ENCODE measurements around the gene DIPK2A. TPM values are rescaled to one million over a fixed set of nuclear protein-coding genes. Genes with fewer than 3 reads are reported as not detected.

Gene DIPK2A, protein sequence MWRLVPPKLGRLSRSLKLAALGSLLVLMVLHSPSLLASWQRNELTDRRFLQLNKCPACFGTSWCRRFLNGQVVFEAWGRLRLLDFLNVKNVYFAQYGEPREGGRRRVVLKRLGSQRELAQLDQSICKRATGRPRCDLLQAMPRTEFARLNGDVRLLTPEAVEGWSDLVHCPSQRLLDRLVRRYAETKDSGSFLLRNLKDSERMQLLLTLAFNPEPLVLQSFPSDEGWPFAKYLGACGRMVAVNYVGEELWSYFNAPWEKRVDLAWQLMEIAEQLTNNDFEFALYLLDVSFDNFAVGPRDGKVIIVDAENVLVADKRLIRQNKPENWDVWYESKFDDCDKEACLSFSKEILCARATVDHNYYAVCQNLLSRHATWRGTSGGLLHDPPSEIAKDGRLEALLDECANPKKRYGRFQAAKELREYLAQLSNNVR
- 14.4 TPM for polyA plus RNA-seq (2013)

DNA sequence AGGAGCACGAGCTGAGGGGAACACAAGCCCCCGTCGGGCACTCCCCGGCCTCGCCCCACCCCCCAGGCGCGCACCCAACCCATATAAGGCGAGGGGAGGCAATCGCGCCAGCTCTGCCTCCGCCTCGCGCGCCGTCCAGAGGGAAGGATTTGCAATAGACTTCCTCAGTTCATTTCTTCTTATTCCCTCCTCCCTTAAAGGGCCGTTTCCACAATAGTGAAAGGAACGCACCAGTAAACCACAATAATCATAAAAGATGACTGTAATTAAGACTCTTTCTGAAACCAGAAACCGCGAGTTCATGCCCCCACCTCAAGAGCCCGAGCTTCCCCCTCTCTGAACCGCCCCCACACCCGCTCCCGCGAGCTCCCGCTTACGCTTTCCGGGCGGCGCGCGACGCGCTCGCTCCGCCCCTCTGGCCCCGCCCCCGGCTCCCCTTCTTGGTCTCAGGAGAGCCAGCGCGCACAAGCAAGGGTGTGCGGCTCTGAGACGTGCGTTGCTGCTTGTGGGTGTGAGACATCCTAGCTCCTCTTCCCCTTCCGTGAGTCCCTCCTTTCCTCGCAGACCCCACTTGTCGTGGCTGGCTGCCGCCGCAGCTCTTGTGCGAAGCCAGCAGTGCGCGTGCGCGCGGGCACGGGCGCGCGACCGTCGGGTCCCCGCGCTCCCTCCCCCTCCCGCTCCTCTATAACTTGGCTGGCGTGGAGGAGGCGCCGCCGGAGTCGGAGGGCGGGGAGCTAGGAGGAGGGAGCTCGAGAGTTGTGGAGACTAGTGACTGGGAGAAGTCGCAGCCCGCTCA, at the start of gene DIPK2A:
DIPK2A (plus strand) TSS at position 465 of the 796 bp plus-strand sequence. CDS start 510 bp downstream, outside the sequence.
- ChIA-PET POLR2A (interaction anchor here (0.6 to 1.1 kb wide), 4 partner anchors 14 to 1811 kb away, joined by 3 to 4 read pairs (median 4); no protein-coding TSS in a partner anchor), CTCF (interaction anchor here (1.0 to 2.1 kb wide), 10 partner anchors 12 to 78 kb away, joined by 3 to 10 read pairs (median 4); no protein-coding TSS in a partner anchor)
- peak; percentile 96 to 99 (median 98) for DNase-seq
- peaks cover 31 to 45% (median 32%) of the 10 kb centered on the region in 4 experiments for H3K4me1 ChIP-seq (ENCODE audit: control extremely low read depth in 1 of 4, control insufficient read depth in 4 of 4, insufficient read depth in 4 of 4, low read length in 3 of 4)
- H3K4me3 ChIP-seq (ENCODE audit: control insufficient read depth in 1 of 7, extremely low read depth in 1 of 7, insufficient read depth in 4 of 7, low read depth in 2 of 7, low read length in 6 of 7), result peak within 1 kb of the TSS; percentile 73 to 98 (median 95)
- H3K27me3 ChIP-seq (replicated peaks in 2 of 5; ENCODE audit: control insufficient read depth in 4 of 5, insufficient read depth in 5 of 5, low read length in 4 of 5), result no peaks in the 10 kb centered on the region
- no peaks in the 10 kb centered on the region for H3K9me3 ChIP-seq (ENCODE audit: control extremely low read depth in 1 of 5, control insufficient read depth in 4 of 5, insufficient read depth in 2 of 5, low read depth in 1 of 5, low read length in 4 of 5)
- H3K36me3 ChIP-seq (ENCODE audit: control insufficient read depth in 4 of 4, insufficient read depth in 4 of 4, low read length in 3 of 4), result no peaks in the 10 kb centered on the region
- H3K27ac ChIP-seq (ENCODE audit: insufficient read depth in 1 of 2, low read depth in 1 of 2, low read length in 2 of 2, poor library complexity in 1 of 2, severe bottlenecking in 2 of 2), result peak within 1 kb of the TSS; percentile 80 to 94
- WGBS (ENCODE audit: insufficient coverage), result 0% methylated on average over 16 of the region's 71 CpGs

DNA sequence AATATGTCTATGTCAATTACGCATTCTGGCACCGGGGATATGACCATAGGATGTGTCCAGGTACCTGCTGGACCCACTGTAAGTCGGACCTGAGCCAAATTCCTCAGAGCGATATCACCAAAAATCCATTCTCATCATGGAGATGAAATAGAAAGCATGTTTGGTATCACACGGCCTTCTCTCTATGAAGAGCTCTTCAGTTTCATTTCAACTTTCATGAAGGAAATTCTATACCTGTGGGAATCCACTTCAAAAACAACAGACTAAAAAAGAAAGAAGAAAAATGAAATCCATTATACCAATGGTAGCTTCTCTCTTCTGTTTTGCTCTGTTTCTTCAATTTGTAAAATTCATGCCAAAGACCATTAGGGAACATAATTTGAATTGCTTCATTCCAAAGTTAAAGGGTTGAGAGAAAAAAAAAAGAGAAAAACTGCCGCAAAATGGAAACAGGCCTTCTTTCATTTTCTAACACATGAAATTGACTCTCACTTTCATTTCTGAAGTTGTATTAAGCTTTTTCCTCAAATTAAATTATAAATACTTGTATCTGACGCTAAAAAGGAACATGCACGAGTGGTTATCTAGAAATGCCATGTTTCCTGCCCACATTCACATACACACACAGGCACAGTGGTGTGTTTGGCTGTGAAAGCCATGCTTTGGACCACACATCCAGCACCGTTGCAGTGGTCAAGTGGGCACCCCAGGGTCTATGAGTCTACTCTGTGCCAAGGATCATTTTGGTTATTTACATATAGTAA, 46.9 kb upstream of the DIPK2A start:
- POLR2A ChIA-PET, result interaction anchor here (0.8 kb wide), 1 partner anchor 47 kb away, joined by 3 read pairs; the partner anchor contains the start of gene DIPK2A
- CTCF ChIA-PET, result interaction anchor here (1.0 to 3.1 kb wide), 6 partner anchors 7 to 47 kb away, joined by 3 to 9 read pairs (median 3); partner anchors contain the start of gene DIPK2A
- no peaks in the 10 kb centered on the region for H3K27me3 ChIP-seq (replicated peaks in 2 of 5; ENCODE audit: control insufficient read depth in 4 of 5, insufficient read depth in 5 of 5, low read length in 4 of 5)
- DNase-seq, result peak; percentile 49 to 87 (median 75)
- no peaks in the 10 kb centered on the region for H3K36me3 ChIP-seq (ENCODE audit: control insufficient read depth in 4 of 4, insufficient read depth in 4 of 4, low read length in 3 of 4)
- H3K27ac ChIP-seq (ENCODE audit: insufficient read depth in 1 of 2, low read depth in 1 of 2, low read length in 2 of 2, poor library complexity in 1 of 2, severe bottlenecking in 2 of 2), result peak overlapping the region in 1 of 2 experiments; percentile 54
- no peaks in the 10 kb centered on the region for H3K9me3 ChIP-seq (ENCODE audit: control extremely low read depth in 1 of 5, control insufficient read depth in 4 of 5, insufficient read depth in 2 of 5, low read depth in 1 of 5, low read length in 4 of 5)
- H3K4me3 ChIP-seq (ENCODE audit: control insufficient read depth in 1 of 7, extremely low read depth in 1 of 7, insufficient read depth in 4 of 7, low read depth in 2 of 7, low read length in 6 of 7), result peak overlapping the region in 3 of 7 experiments; percentile 21 to 40 (median 28)
- peaks cover 0 to 30% (median 10%) of the 10 kb centered on the region in 4 experiments for H3K4me1 ChIP-seq (ENCODE audit: control extremely low read depth in 1 of 4, control insufficient read depth in 4 of 4, insufficient read depth in 4 of 4, low read length in 3 of 4)
- 80% methylated on average over 5 of the region's 9 CpGs for WGBS (ENCODE audit: insufficient coverage)

DNA sequence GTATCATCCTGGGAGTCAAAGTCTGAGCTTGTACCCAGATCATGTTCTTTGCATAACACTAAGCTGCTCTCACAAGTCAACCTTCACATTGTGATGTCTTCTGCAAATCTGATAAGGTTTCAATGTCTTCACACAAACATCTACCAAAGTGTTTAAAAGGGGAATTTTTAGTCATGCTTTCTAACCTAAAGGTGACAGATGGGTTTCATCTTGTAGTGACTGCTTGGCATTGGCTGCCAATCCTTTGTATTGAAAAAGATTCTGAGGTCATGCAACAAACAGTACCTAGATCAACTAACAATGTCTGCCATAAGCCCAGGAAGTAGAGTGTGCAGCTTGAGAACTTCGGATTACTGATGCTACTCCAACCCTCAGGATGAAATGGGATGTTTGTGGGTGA, 43.6 kb upstream of the DIPK2A start:
- Histone ChIP-seq H3K4me3 (ENCODE audit: control insufficient read depth in 1 of 7, extremely low read depth in 1 of 7, insufficient read depth in 4 of 7, low read depth in 2 of 7, low read length in 6 of 7) (no peak overlapping the region), H3K9me3 (ENCODE audit: control extremely low read depth in 1 of 5, control insufficient read depth in 4 of 5, insufficient read depth in 2 of 5, low read depth in 1 of 5, low read length in 4 of 5) (no peaks in the 10 kb centered on the region), H3K36me3 (ENCODE audit: control insufficient read depth in 4 of 4, insufficient read depth in 4 of 4, low read length in 3 of 4) (no peaks in the 10 kb centered on the region), H3K4me1 (ENCODE audit: control extremely low read depth in 1 of 4, control insufficient read depth in 4 of 4, insufficient read depth in 4 of 4, low read length in 3 of 4) (peaks cover 0 to 21% (median 4%) of the 10 kb centered on the region in 4 experiments), H3K27ac (ENCODE audit: insufficient read depth in 1 of 2, low read depth in 1 of 2, low read length in 2 of 2, poor library complexity in 1 of 2, severe bottlenecking in 2 of 2) (no peak overlapping the region), H3K27me3 (replicated peaks in 2 of 5; ENCODE audit: control insufficient read depth in 4 of 5, insufficient read depth in 5 of 5, low read length in 4 of 5) (no peaks in the 10 kb centered on the region)
- no peak for DNase-seq
- POLR2A ChIA-PET, result no interaction called here
- CTCF ChIA-PET, result interaction anchor here (1.7 to 1.8 kb wide), 2 partner anchors 25 to 32 kb away, joined by 6 to 9 read pairs; no protein-coding TSS in a partner anchor
- WGBS (ENCODE audit: insufficient coverage), result 100% methylated on average over 1 of the region's 1 CpG

DNA sequence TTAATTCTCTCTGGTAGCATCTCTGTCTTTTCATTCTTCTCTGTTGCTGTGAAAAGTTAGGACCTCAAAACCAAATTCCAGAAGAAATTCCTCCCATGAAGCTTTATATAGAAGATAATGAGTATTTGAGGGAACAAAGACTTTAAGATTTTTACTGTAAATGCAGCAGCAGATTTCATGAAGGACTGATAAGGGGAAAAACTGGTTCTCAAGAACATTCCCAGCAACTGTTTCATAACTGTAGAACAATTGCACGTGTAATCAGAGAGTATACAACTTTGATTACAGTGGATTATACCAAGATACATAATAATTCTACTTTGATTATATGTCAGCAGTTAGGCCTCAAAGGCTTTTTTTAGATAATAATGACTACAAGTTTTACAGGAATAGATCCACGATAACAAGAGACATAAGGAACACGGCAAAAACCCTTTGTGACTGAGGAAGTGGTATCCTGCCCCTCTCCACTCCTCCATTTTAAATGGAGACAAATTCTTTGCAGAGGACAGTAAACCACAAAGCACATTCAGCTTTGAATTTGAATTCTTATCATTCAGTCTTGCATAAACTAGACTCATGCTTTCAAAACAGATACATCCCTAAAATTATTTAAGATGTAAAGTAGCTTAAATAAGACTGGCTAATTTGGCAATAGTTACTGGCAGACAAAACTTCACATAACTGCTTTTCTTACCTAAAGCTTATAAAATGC, 42.9 kb upstream of the DIPK2A start:
- peaks cover 0 to 21% (median 4%) of the 10 kb centered on the region in 4 experiments for H3K4me1 ChIP-seq (ENCODE audit: control extremely low read depth in 1 of 4, control insufficient read depth in 4 of 4, insufficient read depth in 4 of 4, low read length in 3 of 4)
- H3K27me3 ChIP-seq (replicated peaks in 2 of 5; ENCODE audit: control insufficient read depth in 4 of 5, insufficient read depth in 5 of 5, low read length in 4 of 5), result no peaks in the 10 kb centered on the region
- no peak overlapping the region for H3K27ac ChIP-seq (ENCODE audit: insufficient read depth in 1 of 2, low read depth in 1 of 2, low read length in 2 of 2, poor library complexity in 1 of 2, severe bottlenecking in 2 of 2)
- 100% methylated on average over 1 of the region's 3 CpGs for WGBS (ENCODE audit: insufficient coverage)
- H3K4me3 ChIP-seq (ENCODE audit: control insufficient read depth in 1 of 7, extremely low read depth in 1 of 7, insufficient read depth in 4 of 7, low read depth in 2 of 7, low read length in 6 of 7), result no peak overlapping the region
- ChIA-PET POLR2A (no interaction called here), CTCF (interaction anchor here (1.1 kb wide), 1 partner anchor 23 kb away, joined by 3 read pairs; no protein-coding TSS in a partner anchor)
- no peaks in the 10 kb centered on the region for H3K36me3 ChIP-seq (ENCODE audit: control insufficient read depth in 4 of 4, insufficient read depth in 4 of 4, low read length in 3 of 4)
- H3K9me3 ChIP-seq (ENCODE audit: control extremely low read depth in 1 of 5, control insufficient read depth in 4 of 5, insufficient read depth in 2 of 5, low read depth in 1 of 5, low read length in 4 of 5), result no peaks in the 10 kb centered on the region
- DNase-seq, result no peak

DNA sequence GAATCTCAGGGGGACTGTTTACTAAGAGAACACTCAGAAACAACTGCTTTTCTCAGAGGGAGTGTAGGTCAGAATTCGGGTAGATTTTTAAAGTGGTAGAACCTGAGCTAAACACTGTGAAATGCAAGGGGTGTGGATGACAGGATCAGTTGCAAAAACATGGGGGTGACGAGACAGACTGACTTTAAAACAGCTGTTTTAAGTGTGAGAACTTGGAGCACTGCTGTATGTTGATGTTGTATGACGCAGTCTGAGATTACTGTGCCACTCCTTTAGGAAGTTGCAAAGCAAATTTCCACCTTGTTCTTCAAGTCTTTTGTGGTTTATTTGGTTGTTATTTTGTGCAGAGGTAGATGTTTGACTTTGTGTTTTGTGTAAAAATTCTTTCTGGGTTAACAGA, 36.8 kb upstream of the DIPK2A start:
- no peak overlapping the region for H3K4me3 ChIP-seq (ENCODE audit: control insufficient read depth in 1 of 7, extremely low read depth in 1 of 7, insufficient read depth in 4 of 7, low read depth in 2 of 7, low read length in 6 of 7)
- peaks cover 0 to 2% (median 0%) of the 10 kb centered on the region in 5 experiments for H3K9me3 ChIP-seq (ENCODE audit: control extremely low read depth in 1 of 5, control insufficient read depth in 4 of 5, insufficient read depth in 2 of 5, low read depth in 1 of 5, low read length in 4 of 5)
- no peaks in the 10 kb centered on the region for H3K27me3 ChIP-seq (replicated peaks in 2 of 5; ENCODE audit: control insufficient read depth in 4 of 5, insufficient read depth in 5 of 5, low read length in 4 of 5)
- 100% methylated on average over 2 of the region's 3 CpGs for WGBS (ENCODE audit: insufficient coverage)
- POLR2A ChIA-PET, result no interaction called here
- no peak for DNase-seq
- H3K4me1 ChIP-seq (ENCODE audit: control extremely low read depth in 1 of 4, control insufficient read depth in 4 of 4, insufficient read depth in 4 of 4, low read length in 3 of 4), result no peaks in the 10 kb centered on the region
- no peaks in the 10 kb centered on the region for H3K36me3 ChIP-seq (ENCODE audit: control insufficient read depth in 4 of 4, insufficient read depth in 4 of 4, low read length in 3 of 4)
- CTCF ChIA-PET, result interaction anchor here (1.3 kb wide), 2 partner anchors 8 to 23 kb away, joined by 3 to 4 read pairs; no protein-coding TSS in a partner anchor
- no peak overlapping the region for H3K27ac ChIP-seq (ENCODE audit: insufficient read depth in 1 of 2, low read depth in 1 of 2, low read length in 2 of 2, poor library complexity in 1 of 2, severe bottlenecking in 2 of 2)

DNA sequence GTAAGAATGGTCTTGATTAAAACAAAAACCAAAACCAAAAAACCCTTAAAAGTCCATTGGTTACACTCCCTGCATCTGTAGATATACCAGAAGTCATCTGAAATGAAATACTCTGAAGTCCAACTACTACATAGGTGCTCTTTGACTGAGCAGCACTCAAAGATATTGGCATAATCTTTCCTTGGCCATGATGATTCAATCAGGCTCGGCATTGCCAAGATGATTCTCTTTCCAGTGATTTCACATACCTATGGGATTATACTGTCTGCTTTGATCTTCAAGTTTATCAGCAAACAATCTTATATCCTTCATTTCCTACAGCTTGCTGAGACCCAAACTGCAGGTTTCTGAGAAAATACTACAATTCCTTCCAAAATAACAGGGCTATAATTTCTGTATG, 35.9 kb upstream of the DIPK2A start:
- no peaks in the 10 kb centered on the region for H3K27me3 ChIP-seq (replicated peaks in 2 of 5; ENCODE audit: control insufficient read depth in 4 of 5, insufficient read depth in 5 of 5, low read length in 4 of 5)
- H3K36me3 ChIP-seq (ENCODE audit: control insufficient read depth in 4 of 4, insufficient read depth in 4 of 4, low read length in 3 of 4), result no peaks in the 10 kb centered on the region
- POLR2A ChIA-PET, result no interaction called here
- H3K4me1 ChIP-seq (ENCODE audit: control extremely low read depth in 1 of 4, control insufficient read depth in 4 of 4, insufficient read depth in 4 of 4, low read length in 3 of 4), result no peaks in the 10 kb centered on the region
- CTCF ChIA-PET, result interaction anchor here (1.0 to 1.3 kb wide), 3 partner anchors 9 to 22 kb away, joined by 3 to 4 read pairs (median 3); no protein-coding TSS in a partner anchor
- 100% methylated on average over 1 of the region's 1 CpG for WGBS (ENCODE audit: insufficient coverage)
- H3K9me3 ChIP-seq (ENCODE audit: control extremely low read depth in 1 of 5, control insufficient read depth in 4 of 5, insufficient read depth in 2 of 5, low read depth in 1 of 5, low read length in 4 of 5), result peaks cover 0 to 2% (median 0%) of the 10 kb centered on the region in 5 experiments
- no peak for DNase-seq
- no peak overlapping the region for H3K4me3 ChIP-seq (ENCODE audit: control insufficient read depth in 1 of 7, extremely low read depth in 1 of 7, insufficient read depth in 4 of 7, low read depth in 2 of 7, low read length in 6 of 7)
- H3K27ac ChIP-seq (ENCODE audit: insufficient read depth in 1 of 2, low read depth in 1 of 2, low read length in 2 of 2, poor library complexity in 1 of 2, severe bottlenecking in 2 of 2), result no peak overlapping the region

Data from common myeloid progenitor, CD34-positive (primary cell).